Ramos (cell line): ENCODE data around the gene AVPR1B.

Source experiments
- in situ Hi-C: fragments of 300-500 bp; cut with MboI; formaldehyde crosslinking; loops from one replicate; pipeline ENCODE4 v1.14.3; 2022; ENCODE audit warnings: low sequenced_read_pairs; ENCODE audit not compliant: unreplicated experiment

AVPR1B gene

DNA sequence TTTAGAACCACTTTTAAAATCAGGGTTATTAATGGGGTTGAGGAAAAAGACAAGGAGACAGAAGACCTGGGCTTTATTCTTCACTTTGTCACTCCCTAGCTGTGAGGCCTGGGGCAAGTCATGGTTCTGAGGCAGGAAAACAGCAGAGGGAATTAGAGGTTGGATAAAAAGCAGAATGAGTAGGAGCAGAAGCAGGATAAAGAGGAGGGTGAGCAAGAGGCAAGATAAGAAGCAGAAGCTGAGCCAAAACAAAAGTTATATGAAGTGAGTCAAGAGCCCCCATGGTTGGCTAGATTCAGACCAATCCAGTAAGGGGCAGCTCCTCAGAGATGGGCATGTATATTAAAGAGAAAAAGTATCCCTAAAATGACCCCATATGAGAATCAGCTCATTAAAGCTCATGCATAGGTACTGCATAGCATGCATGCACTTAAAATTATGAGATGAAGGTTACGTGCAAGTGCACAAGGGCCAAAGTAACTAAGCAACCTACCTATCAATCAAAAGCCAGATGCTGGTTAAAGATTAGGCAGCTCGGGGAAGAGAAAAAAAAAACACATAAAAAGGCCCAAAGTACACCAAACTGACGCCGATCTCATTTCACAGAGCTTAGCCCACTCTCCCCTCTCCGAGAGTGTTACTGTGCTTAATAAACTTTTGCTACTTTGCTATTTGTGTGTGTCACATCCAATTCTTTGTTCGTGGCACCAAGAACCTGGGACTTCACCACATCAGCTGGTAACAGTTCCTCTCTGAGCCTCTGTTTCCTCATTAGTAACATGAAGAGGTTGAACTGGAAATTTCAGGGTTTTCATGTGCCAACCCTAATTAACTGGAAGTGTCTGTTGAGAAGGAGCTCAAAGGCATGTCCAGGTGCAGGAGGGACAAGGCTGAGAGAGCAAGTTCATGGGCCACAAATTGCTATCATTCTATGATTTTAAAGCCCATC, 2.2 kb downstream of the AVPR1B start:
- in situ Hi-C loops = loop anchor here (10.0 kb wide), 1 partner anchor 320 kb away; no protein-coding TSS in a partner anchor

- in situ Hi-C loops = loop anchor here (10.0 kb wide), 1 partner anchor 318 kb away; no protein-coding TSS in a partner anchor
Measured at GRCh38 chr1:206112600-206113301, 4.4 kb downstream of the AVPR1B start.

GRCh38 chr1:206111271-206111927, 5.8 kb downstream of the AVPR1B start:
- in situ Hi-C loops = loop anchor here (10.0 kb wide), 1 partner anchor 317 kb away; no protein-coding TSS in a partner anchor

GRCh38 chr1:206110820-206111219, 6.4 kb downstream of the AVPR1B start:
- in situ Hi-C loops = loop anchor here (10.0 kb wide), 1 partner anchor 316 kb away; no protein-coding TSS in a partner anchor

DNA sequence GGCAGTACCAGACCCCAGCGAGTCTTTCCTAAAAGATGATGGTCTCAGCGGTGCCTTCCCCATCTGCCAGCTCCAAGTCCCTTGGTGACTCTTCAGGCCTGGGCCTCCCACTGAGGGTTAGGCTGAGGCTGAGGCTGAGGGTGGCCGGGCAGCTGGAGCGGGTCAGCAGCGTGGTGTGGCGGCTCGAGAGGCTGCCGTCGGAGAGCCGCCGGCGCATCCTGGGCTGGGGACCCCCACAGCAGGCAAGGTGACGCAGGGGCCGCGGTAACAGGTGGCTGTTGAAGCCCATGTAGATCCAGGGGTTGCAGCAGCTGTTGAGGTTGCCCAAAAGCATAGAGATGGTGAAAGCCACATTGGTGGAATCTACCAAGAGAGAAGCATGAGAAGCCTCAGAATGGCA, 7.0 kb downstream of the AVPR1B start:
- in situ Hi-C loops = loop anchor here (10.0 kb wide), 1 partner anchor 315 kb away; no protein-coding TSS in a partner anchor

GRCh38 chr1:206109718-206110117, 7.5 kb downstream of the AVPR1B start:
- in situ Hi-C loops = loop anchor here (5.0 to 10.0 kb wide), 2 partner anchors 82 to 315 kb away; no protein-coding TSS in a partner anchor

DNA sequence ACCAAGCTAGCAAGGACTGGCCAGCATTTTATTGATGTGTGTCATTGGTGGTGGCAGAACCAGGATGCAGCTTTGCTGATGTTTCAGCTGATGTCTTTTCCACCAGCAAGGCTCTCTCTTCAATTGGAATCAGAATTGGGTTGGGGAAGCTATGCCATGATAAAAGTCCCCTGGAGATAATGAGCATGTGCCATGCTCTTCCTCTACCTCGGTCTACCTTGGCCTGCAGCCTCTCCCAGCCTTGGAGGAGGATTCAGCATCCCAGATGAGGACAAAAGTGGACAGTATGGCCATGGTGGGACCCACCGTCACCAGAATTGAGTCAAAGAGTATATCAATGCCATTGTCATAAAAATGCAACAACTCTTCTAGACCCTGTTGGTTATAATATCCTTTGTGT, 8.6 kb downstream of the AVPR1B start:
- in situ Hi-C loops = loop anchor here (5.0 kb wide), 1 partner anchor 81 kb away; no protein-coding TSS in a partner anchor

- in situ Hi-C loops = loop anchor here (5.0 kb wide), 1 partner anchor 80 kb away; no protein-coding TSS in a partner anchor
Measured at GRCh38 chr1:206107168-206107544, 10.0 kb downstream of the AVPR1B start.

DNA sequence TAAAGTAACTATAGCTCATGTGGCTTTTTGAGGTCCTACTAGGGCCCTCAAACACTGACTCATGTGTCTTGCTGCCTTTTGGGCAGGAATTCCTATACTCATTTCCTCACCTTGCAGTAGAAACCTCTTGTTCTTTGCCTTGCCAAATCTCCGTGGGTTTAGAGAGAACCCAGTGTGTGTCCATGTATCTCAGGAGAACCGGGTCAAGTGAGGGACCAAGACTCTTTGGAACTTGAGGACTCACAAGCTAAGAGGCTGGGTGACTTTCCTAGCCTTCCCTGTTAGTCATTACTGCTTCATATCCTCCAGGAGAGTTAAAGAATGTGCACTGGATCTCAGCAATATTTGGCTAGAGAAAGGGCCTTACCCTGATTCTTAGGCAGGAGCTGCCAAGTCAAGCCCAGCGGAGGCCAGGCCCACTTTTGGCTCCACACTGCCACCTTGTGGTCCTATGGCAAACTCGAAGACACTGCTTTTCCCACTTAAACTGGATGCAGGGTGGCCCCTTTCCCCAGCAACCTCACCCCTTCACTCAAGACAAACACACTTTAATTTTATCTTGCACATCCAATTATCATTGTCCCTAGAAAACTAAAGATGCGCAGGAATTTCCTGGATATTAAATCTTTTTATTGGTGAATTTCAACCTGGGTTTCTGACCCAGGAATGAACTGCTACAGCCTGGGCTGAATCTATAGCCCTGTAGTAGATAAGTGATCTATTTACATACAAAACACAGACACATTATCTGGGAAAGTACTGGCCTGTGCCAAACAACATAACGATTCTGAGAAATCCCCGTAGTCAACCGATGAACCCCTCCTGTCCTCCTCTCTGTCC, 10.6 kb downstream of the AVPR1B start:
- in situ Hi-C loops = loop anchor here (5.0 kb wide), 1 partner anchor 79 kb away; no protein-coding TSS in a partner anchor

- in situ Hi-C loops = loop anchor here (5.0 kb wide), 1 partner anchor 78 kb away; no protein-coding TSS in a partner anchor
Measured at GRCh38 chr1:206105464-206105995, 11.7 kb downstream of the AVPR1B start.

GRCh38 chr1:206103979-206104378, 13.2 kb downstream of the AVPR1B start:
- in situ Hi-C loops = no loop called here

- in situ Hi-C loops = no loop called here
Measured at GRCh38 chr1:206102292-206102936, 14.8 kb downstream of the AVPR1B start.

DNA sequence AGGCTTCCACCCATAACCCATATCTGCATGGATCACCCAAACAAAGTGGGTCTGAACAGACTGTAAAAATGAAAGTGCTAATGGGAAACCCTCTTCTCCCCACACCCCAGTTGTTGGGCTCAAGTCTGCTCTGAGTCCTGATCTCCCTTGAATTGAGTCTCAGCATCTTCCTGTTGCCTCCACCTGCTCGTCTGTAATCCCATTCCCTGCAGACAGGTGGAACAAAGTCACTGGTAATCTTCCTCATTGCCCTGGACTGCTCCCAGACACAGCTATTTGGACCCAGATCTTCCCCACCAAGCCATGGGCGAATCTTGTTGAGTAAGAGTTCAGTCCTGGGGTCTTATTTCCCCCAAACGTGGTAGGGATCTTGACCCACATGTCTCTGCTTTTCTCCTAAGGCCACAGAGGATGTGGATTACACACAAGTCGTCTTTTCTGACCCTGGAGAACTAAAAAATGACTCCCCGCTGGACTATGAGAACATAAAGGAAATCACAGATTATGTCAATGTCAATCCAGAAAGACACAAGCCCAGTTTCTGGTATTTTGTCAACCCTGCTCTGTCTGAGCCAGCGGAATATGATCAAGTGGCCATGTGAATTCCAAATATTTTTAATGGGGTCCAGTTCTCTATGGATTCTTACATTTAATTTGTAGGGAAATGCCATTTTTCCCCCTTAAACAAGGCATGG, 15.7 kb downstream of the AVPR1B start:
- in situ Hi-C loops = no loop called here

DNA sequence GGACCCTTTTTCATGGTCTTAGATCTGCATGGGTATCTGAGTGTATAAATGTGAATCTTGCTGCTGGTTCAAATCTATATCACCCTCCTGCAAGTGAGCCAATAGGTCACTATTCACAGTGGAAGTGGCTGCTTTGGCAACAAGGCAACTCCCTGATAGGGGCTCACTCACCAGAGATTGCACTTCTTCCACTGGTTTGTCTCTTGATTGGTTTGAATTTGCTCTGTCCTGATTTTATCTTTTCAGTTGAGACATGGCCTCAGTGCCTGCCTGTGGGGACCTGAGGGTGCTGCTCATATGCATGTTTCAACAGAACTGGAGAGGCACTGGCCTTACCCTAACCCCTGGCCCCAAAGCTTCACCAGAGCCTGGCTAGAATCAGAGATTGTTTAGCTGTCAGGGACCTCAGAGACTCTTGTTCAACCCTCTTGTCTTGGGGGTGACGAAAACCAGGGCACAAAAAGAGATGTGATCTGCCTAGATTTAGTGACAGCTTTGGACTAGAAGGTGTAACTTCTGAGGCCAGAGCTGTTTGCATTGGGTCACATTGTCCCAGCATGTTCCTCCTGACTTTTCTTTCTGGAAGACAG, 16.9 kb downstream of the AVPR1B start:
- in situ Hi-C loops = no loop called here

- in situ Hi-C loops = no loop called here
Measured at GRCh38 chr1:206098242-206098919, 18.8 kb downstream of the AVPR1B start.

DNA sequence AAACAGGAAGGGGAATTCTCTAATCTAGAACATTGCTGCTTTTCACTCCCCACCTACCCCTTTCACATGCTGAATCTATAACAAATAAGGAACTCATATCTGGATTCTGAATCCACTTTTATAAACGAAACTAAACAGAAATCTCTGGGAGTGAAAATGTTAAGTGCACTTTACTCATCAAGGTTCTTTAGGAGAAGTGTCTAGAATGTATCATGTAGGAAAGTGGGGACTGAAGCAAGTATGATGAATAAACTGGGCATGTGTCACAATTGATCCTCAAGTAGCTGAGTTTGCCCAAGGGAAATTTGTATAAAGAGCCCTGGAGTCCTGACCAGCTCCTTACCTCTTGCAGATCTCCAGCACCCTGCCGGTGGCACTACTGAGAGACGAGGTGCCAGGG, 19.8 kb downstream of the AVPR1B start:
- in situ Hi-C loops = no loop called here

DNA sequence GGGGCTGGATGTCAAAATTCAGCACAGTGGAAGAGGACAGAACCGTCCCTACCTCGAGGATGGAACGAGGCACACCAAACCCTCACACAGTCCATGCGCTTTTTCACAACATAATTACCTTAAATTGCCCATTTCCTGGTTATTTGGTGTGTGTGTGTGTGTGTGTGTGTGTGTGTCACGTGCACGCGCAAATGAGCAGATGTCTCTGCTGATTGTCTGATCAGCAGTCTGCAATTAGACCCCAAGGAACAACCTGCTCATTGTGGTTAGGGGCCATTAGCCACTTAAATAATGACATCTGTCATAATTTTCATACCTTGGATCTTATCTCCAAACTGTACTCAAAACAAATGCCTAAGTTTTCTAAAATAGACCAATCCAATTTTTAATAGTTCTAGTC, 23.2 kb downstream of the AVPR1B start:
- in situ Hi-C loops = no loop called here
